Stimulated activated CD8-positive, alpha-beta memory T cell treated with anti-CD3 and anti-CD28 coated beads, Interleukin-15, amount 100 ng/mL, for 48 hours (primary cell): ENCODE results near the gene HS3ST4.

Experiments
- DNase-seq, 2 donors: peaks; one replicate each; pipeline ENCODE4 v3.0.0-alpha.2; 2020; ENCODE audit warnings: low read depth in 2 of 2

Gene HS3ST4

DNA sequence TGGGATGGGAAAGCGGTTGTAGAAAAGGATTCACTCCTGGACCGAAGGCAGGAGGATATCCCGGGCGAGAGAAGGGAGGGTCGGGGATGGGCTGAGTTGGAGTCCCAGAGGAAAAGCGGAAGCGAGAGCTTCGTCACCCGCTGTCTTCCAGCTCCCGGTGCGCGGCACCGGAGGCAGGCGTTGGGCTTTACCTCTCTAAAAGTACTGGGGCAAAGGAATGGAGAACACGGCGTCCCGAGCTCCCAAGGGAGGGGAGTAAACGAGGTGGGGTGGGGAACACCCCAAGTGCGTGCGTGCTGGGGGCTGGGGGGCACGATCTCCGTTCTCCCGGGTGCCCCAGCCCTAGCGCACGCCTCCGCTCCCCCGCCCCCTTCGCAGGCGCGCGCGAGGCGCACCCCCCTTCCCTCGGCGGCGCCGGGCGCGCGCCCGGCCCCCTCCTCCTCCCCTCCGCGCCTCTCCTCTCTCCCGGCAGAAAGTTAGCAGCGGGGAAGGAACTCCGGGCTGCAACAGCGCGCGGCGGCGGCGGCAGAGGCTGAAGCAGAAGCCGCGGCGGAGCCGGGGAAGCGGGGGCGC lies at the start of gene HS3ST4:
Gene HS3ST4 (plus strand): TSS at position 441 of the 573 bp plus-strand sequence.
- DNase-seq: no peak

DNA sequence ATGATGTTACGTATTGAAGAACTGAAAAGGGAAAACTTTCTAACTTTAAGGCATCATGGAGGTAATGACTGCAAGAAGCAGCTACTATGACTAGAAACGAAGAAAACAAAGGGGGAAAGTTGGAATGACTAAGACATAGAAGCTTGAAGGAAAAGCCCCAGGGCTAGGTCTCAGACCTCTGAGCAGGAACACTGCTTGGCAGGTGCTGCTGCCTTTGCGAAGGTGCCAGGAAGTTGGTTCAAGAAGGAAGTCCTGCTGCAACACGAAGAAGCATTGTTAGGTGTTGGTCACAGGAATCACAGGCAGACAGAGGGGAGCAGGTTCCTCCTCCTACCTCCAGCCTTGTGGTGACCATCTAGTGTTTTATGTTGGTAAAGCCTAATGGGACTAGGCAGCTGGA lies 48.1 kb upstream of the HS3ST4 start:
- DNase-seq: no peak

DNA sequence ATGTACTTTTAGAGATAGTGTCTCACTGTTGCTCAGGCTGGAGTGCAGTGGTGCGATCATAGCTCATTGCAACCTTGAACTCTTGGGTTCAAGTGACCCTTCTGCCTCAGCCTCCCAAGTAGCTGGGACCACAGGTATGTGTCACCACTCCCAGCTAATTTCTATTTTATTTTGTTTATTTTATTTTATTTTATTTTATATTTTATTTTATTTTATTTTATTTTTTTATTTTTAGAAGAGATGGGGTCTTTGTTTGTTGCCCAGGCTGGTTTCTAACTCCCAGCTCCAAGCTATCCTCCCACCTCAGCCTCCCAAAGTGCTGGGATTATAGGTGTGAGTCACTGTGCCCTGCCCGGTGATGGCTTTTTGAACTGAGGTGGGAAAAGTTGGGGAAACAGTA lies 35.1 kb upstream of the HS3ST4 start:
- no peak for DNase-seq

DNA sequence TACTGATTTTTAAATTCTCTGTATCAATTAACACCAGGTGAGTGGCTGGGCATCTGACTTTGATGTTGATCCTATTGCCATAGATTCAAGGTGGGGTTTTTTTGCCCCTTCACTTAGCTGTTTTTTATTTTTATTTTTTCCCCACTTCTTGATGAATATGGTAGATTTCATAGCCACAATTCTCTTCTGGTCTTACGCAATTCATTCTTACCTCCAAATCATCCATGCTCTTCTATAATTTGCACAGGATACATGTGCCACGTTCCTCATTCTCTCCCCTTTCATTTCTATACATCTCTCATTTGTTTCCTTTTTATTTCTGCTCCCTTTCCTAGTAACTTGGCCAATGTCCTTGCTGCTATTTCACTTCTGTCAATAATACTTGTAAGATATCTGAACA lies 14.9 kb upstream of the HS3ST4 start:
- DNase-seq: no peak

DNA sequence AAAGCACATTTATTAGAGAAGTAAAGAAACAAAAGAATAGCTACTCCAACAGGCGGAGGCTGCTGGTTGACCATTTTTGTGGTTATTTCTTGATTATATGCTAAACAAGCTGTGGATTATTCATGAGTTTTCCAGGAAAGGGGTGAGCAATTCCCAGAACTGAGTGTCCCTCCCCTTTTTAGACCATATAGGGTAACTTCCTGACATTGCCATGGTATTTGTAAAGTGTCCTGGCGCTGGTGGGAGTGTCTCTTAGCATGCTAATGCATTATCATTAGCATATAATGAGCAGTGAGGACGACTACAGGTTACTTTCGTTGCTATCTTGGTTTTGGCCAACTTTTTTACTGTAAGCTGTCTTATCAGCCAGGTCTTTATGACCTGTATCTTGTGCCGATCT lies 12.2 kb upstream of the HS3ST4 start:
- DNase-seq: no peak

DNA sequence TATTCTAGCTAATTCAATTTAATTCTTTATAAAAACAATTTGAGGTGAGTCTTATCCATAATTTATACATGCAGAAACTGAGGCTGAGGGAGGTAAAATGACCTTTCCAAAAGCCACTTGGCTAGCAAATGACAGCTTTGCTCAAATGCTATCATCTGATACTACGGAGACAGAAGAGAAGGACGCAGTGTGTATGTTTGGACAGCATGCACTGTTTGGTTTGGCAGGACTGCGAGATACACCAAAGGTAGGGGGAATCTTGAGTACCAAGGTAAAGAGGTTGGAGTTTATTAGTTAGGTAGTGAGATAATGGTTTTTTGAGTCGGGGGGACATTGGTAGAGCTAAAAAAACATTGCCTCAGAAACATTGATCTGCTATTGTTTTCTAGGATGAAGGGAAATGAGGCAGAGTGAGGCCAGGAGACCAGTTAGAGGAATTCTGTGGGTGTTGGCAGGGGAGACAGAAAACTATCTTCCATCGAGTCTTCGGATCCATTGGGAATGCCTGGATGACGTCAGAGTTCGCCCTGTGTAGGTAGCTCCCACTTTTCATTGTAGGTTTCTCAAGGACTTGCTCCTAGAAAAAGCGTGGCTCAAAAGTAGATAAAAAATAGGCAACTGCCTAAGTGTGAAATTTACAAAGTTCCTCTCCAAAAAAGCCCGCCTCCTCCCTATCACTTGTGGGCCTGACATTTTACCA lies 2.5 kb upstream of the HS3ST4 start:
- DNase-seq: no peak

DNA sequence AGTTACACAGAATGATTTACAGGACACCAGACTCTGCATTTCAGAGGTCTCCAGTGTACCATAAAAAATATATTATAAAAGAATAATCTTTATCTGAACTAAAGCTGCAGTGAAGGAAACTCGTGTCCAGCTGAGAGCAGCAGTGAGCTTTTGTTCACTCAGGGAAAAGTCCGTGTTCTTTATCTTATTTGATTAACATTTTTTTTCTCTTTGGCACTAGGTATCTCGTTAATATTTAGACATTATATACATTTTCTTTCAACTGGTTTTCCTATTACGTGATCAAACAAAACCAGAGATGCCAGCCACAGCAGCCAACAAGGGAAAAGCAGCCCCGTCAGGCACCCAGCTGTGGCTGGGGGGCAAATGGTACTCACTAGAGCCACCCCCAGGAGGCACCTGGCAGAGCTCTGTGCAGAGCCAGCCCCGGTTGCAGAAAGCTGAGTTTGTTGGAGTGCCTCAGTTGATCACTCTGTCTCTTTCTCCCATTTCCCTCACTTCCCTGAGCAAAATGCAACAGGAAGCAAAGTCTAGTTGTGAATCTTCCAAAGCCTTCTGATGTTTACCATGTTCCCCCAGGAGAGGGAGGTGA lies 1.1 kb upstream of the HS3ST4 start:
- no peak for DNase-seq

DNA sequence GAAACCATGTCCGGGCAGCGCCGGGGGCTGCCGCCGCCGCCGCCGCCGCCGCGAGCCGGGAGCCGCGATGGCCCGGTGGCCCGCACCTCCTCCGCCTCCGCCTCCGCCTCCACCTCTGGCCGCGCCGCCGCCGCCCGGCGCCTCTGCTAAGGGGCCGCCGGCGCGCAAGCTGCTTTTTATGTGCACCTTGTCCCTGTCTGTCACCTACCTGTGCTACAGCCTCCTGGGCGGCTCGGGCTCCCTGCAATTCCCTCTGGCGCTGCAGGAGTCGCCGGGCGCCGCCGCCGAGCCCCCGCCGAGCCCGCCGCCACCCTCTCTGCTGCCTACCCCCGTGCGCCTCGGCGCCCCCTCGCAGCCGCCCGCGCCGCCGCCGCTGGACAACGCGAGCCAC lies 587 bp downstream of the HS3ST4 start:
- no peak for DNase-seq

DNA sequence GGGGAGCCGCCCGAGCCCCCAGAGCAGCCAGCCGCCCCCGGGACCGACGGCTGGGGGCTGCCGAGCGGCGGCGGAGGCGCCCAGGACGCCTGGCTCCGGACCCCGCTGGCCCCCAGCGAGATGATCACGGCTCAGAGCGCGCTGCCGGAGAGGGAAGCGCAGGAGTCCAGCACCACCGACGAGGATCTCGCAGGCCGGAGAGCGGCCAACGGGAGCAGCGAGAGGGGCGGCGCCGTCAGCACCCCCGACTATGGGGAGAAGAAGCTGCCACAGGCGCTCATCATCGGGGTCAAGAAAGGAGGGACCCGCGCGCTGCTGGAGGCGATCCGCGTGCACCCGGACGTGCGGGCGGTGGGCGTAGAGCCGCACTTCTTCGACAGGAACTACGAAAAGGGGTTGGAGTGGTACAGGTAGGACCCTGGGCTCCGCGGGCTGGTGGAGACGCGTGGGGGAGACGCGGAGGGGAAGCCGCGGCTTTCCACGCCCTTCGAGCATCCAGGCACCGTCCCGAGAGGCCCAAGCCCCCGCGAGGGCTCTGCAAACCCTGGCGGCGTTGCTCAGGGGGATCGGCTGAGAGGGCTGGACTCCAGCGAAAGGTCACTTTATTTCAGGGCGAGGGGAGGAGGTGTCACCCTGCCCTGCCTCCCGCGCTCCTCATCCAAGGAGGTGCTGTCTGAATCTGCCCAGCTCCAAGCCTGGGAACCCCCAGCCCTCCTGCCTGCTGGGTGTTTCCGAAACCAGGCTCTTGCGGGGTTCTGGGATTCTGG lies 1.2 kb downstream of the HS3ST4 start:
- DNase-seq: no peak

DNA sequence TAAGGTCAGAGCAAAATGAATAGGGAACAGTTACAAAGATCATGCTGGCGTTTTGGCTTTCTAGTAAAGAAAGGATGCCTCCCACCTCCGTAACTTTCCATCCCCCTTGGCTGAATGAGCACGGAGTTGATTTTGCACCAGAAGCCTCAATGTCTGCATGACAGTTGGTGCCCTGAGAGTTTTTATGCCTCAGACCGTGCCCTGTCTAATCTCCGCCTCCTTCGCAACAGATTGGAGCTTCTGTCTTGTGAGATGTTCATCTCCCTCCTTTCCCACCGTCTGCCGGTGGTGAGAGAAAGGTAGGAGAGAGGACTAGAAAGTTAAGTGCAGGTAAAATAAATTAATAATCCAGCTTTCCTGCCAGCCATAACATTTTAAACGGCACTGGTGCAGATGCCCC lies 1.9 kb downstream of the HS3ST4 start:
- no peak for DNase-seq

DNA sequence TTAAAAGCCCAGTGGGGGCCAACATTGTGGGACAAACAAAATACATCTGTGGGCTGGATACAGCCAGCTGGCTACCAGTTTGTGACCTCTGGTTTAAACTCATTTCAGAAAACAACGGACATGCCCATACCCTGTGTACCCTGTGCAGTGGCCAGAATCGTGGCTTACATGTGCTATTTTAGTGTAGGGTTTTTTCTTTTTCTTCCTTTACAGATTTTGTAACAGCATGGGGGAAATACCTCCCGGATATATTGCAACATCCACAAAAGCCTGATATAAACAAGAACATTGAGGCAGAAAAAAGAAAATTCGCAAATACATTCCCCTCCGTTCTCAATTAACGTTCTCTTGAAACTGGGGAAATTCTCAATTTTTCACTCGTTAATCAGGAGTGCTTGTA lies 7.3 kb downstream of the HS3ST4 start:
- DNase-seq: no peak

DNA sequence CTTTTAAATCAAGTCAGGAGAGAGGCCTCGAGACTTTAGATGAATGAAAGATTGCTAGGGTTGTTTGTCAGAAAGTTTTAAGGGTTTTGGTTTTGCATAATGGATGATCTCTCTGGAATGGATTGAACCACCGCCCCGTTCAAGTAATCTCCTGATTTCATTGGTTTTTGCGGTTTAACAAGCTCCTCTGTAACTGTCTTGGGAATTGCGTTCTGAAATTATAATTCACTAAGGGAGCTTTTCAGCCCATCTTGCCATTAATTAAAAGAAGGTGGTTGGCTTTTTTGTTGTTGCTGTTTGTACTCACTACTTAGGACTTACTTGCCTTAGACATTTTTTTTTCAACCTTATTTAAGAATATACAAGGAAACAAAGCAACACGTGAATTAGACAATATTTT lies 8.8 kb downstream of the HS3ST4 start:
- no peak for DNase-seq

DNA sequence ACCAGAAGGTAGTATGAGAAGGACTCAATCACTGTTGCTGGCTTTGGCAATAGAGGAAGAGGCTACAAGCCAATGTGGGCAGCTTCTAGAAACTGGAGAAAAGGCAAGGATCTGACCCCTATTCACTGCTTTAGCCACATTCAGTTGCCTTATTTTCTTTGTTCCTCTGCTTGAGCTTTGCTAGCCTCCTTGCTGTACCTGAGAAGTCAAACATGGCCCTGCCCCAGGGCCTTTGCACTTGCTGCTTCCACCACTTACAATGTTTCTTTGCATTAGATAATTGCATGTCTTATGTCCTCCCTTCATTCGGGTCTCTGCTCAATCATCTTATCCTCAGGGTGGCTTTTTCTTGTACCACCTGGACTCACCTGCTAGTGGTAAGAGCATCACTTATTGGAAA lies 15.8 kb downstream of the HS3ST4 start:
- no peak for DNase-seq

DNA sequence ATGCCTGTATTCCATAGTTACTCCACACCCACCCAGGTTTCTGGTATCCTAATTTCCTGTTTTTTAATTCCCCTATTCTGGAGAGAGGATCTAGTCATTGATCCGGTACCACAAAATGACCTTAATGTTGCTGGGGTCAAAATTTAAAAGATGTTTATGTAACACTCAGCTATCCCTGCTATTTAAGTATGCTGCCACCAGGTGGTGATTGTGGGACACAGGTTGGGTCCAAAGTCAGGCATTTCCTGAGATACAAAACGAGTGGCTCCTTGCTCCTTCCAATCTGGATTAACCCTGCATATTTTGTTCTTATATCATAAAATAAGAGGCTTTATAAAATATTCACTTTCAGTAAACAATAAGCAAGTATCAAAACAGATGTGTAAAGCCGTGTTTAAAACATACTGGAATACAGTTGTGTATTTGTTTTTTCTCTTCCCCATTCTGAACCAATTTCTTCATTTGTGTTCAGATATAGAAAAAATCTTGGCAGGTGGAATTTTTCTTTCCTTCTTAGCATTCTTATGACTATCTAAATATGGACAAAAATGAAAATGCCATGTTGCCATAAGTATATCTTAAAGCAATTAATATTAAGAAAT lies 16.3 kb downstream of the HS3ST4 start:
- no peak for DNase-seq

DNA sequence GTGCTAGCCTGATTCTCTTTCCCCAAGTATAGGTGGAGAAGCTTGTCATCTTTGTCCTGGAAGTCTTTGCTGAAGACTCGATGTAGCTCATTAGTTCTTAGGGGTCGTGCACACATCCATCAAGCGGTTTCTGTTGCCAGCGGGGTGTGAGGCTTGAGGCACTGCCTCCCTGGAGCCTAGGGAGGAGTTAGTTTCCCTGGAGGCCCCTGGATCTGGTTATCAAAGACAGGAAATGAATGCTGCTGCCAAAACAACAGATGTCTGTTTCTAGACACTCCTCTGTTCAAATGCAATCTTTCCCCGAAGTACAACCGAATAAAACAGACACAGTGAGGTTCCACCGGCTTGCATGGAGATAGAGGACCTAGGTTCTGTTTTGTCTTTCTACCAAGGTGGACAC lies 17.5 kb downstream of the HS3ST4 start:
- no peak for DNase-seq

DNA sequence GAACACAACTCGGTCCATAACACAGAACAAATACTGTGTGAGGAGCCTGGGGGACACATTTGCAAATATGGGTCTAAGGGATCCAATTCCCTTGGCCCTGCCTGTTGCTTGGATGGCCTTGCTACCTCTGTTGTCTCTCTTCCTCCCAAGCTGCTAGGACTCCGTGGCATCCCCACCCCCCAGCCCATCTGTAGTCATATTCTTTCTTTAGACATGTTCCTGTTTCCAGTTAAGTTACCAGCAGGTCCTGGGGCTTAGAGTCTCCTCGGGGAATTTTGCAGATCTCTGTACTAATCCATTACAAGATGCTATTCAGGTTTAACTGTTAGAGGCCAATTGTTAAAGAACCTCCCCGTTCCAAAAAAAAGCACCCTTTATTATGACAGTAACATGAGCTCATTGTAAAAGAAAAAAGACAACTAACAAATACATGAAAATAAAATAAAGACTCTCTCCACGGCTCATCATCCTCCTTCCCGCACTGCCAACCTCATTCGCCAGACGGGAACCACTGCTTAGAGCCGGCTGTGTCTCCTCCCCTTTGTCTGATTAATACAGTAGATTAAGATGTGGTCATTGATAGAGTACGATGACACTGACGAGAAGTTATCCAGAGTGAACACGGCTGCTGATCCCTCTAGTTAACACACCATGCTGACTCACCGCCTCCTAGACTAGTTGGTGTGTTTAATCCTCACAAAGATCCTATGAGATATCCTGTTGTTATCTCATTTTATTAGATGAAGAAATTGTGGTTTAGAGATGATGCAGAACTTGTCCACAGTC lies 22.2 kb downstream of the HS3ST4 start:
- DNase-seq: no peak

DNA sequence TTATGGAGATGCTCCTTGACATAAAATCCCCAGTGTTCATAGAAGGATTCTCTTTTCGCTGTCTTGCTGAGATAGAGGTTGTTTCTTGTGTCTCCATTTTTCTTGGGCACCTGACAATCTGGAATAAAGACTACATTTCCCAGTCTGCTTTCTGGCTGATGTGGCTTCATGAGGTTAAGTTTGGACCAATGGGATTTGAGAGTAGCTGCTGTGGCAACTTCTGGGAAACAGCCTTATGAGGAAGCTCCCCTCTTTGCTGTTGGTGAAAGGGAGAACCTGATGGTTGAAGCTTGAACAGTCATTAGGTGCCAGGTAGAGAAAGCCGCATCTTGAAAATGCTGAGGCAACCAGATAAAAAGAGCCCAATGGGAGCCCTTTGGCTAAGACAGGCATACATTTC lies 24.4 kb downstream of the HS3ST4 start:
- no peak for DNase-seq

DNA sequence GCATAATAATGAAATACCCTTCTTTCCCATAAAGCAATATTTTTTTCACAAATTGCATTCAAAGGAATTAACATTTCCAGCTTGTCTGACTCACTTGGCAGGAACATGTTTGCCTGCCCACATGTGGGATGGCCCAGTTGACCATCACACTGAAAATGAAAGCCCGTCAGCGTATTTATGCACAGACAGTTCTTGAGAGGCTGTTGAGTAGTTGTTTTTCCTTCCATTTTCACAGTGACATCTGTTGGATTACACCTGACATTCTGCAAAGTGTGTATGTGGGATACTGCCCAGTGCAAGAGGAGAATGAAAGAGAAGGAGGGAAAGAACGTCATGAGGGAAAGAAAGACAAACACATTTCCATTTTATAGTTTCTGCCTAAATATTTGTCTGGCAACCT lies 29.7 kb downstream of the HS3ST4 start:
- DNase-seq: no peak

DNA sequence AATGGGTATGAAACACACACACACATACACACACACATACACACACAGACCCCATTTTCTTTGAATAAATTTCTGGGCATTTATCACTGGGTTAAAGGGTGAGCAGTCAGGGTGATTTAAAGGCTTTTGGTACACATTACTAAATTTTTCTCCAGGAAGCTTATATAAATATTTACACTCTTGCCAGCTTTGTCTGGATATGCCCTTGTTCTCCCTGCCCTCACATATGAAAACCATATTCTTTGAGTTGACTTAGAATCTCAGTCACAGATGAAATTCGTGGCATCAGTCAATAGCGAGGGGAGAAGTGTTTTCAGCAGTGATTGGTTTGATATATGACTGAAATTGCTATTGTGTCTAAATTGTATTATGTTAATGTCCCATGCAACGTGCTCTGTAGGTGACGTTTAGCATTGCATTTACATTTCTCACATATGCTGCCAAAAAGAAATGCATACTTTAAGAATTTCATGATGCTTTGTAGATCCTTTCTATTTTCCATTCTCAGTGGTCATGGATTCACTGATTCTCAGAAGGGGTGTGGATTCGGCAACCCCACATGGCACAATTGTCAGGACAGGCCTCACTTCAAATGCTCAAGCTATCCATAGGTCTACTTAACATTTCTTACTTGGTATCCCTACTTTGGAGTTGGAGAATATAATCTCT lies 34.8 kb downstream of the HS3ST4 start:
- DNase-seq: no peak

DNA sequence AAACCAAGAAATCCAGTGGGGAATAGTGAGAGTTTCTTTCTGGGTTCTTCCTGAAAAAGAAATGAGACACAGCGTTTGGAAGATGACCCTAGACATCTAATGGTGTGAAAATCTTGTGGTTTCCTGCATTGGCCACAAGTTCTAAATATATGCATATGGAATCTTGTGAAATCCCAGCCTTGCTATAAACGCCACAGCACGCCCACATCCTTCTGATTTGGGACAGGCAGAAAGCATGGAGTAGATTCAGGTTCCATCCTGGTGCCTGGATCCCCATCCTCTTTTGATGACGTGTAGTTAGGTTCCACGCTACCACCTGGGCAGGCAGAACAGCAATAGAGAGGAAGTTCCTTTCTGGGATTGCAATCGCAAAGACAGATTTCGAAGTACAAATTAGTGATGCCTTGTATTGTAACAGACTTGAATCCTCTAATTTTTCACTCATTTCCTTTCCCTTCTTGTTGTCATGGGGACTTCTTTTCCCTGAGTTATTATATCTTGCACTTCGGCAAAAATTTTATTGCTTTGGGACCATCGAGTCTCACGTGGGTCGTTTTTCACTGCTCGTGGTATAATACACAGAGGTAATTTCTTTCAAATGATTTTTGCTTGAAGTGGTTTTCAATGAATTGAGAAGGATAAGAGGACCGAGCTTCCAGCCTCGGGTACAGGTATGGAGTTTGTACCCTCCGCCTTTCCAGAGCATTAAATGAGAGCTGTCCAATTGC lies 37.6 kb downstream of the HS3ST4 start:
- no peak for DNase-seq
